GM12891 (cell line): ENCODE data around the gene ARRDC2.

Source experiments
- POLR2A ChIP-seq: IDR thresholded peaks from 2 replicates; pipeline ENCODE4 v1.6.1; 2011; ENCODE audit warnings: low read depth, low read length, control low read depth
- POLR2AphosphoS5 ChIP-seq: IDR thresholded peaks from 2 replicates; pipeline ENCODE4 v1.6.1; 2011; ENCODE audit warnings: low read depth, low read length, control low read depth

GRCh38 chr19:17972230-17972629 is 35.7 kb upstream of the ARRDC2 start:
- TF ChIP-seq POLR2A: no peak
- TF ChIP-seq POLR2AphosphoS5: no peak
